Transverse colon (tissue), 4 donors: ENCODE results near the gene BICD1. TPM values are rescaled to one million over a fixed set of nuclear protein-coding genes. Genes with fewer than 3 reads are reported as not detected.

ENCODE experiments used
- DNase-seq: peaks from one replicate; pipeline ENCODE4 v3.0.0-alpha.2; 2019
- H3K27ac ChIP-seq, 4 donors: fragments of 200-600 bp; sonication (generic); 2 replicates each; pipeline ENCODE4 v1.5.1; 2016 to 2018; ENCODE audit warnings: inconsistent platforms in 4 of 4
- H3K27me3 ChIP-seq: fragments of 200-600 bp; sonication (generic); 2 replicates; pipeline ENCODE4 v1.5.1; 2017; ENCODE audit warnings: inconsistent platforms
- H3K36me3 ChIP-seq, 4 donors: fragments of 200-600 bp; sonication (generic); 2 replicates each; pipeline ENCODE4 v1.5.1; 2017 to 2019; ENCODE audit warnings: inconsistent platforms in 4 of 4
- H3K4me1 ChIP-seq, 4 donors: fragments of 200-600 bp; sonication (generic); 2 replicates each; pipeline ENCODE4 v1.5.1; 2017 to 2020; ENCODE audit warnings: inconsistent platforms in 4 of 4
- H3K4me3 ChIP-seq, 4 donors: fragments of 200-600 bp; sonication (generic); 1 replicate in 1 of 4; 2 replicates in 3 of 4; pipeline versions ENCODE4 v1.5.1 to v1.6.1; 2017 to 2019; ENCODE audit warnings: inconsistent platforms in 4 of 4
- H3K9me3 ChIP-seq, 2 donors: fragments of 200-600 bp; sonication (generic); 2 replicates each; pipeline ENCODE4 v1.5.1; 2017 to 2019; ENCODE audit warnings: inconsistent platforms in 2 of 2
- EP300 ChIP-seq: sonication (generic); formaldehyde crosslinking; IDR thresholded peaks from one replicate; pipeline ENCODE4 v1.6.1; 2017; ENCODE audit warnings: antibody characterized with exemption, low read depth
- POLR2A ChIP-seq: fragments of 450-650 bp; IDR thresholded peaks from one replicate; pipeline ENCODE4 v1.6.1; 2016; ENCODE audit warnings: antibody characterized with exemption, mild to moderate bottlenecking, moderate library complexity
- POLR2AphosphoS5 ChIP-seq, 3 donors: sonication (generic); formaldehyde crosslinking; IDR thresholded peaks; one replicate each; pipeline ENCODE4 v1.6.1; 2016; ENCODE audit warnings: antibody characterized with exemption in 3 of 3
- WGBS, 2 donors: methylation state at CpG; one replicate each; pipeline ENCODE4 v1.1.5; 2018; ENCODE audit warnings: low coverage in 1 of 2; 5-methylcytosine and 5-hydroxymethylcytosine counted together
- in situ Hi-C, 4 donors: fragments of 200-750 bp; cut with MboI; loops; one replicate each; pipeline versions ENCODE4 v1.15.0 to v1.15.1; 2017; ENCODE audit warnings: low sequenced_read_pairs in 3 of 4, low pct_ligation_motif_present in 1 of 4, low pct_unique_long_range_greater_than_20kb in 1 of 4
- intact Hi-C: fragments of 100-400 bp; cut with DNase I; formaldehyde crosslinking; loops from one replicate; pipeline ENCODE4 v1.15.1; 2023; ENCODE audit warnings: low total_unique reads
- total RNA-seq, 4 donors: library from RNA; depleted of rRNA; stranded (reverse); fragments of >200 nt; gene quantifications; one replicate each; pipeline ENCODE4 v1.1.0, GENCODE V29; 2016
- TF ChIP-seq, protein P1 (sequence below), 5 experiments: fragments of 200-600 bp in 3 of 5; fragments of 450-650 bp in 2 of 5; sonication (generic) in 3 of 5; IDR thresholded peaks; 1 replicate in 2 of 5; 2 replicates in 3 of 5; pipeline ENCODE4 v1.5.1; 2016 to 2017; ENCODE audit warnings: antibody characterized with exemption in 5 of 5, inconsistent platforms in 3 of 5, mild to moderate bottlenecking in 2 of 5, moderate library complexity in 1 of 5

BICD1 gene
- total RNA-seq, 4 donors from 2014 or later, result 0.75 to 27.7 (median 5.2) TPM

DNA sequence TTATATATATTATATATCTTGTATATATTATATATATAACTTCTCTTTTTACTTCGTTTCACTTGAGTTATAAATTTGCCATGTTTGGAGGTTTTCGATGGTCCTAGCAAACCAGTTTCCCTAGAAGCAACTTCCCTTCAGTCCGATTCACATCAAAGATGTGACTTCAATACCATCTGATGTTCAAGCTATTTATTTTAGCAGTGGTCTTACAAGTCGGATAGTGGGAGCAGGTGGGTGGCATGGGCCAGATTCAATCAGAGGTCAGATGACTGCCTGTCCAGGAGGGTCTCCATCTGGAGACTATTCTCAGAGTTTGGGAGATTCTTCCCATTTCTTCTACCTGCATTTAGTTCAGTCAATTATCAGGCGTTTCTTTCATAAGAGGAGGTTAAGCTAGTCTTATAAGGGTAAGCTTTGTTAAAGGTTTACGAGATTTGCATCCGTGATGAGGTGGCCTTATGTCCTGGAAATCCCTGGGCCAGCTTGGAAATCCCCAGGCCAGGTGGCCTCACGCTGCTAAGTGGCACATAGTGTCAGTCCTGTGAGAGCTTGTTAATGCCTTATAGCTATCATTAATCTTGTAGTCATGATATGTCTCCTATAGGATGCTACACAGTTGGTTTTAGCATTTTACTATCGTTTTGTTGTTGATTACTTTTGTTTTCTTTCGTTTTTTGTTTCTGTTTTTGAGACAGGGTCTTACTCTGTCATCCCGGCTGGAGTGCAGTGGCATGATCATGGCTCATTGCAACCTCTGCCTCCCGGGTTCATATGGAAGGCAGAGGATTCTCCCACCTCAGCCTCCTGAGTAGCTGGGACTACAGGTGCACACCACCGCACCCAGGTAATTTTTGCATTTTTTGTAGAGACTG, 145.8 kb downstream of the BICD1 start:
- no peak overlapping the region for H3K27ac ChIP-seq
- no peak for DNase-seq
- intact Hi-C loops, result no loop called here
- no peaks in the 10 kb centered on the region for H3K27me3 ChIP-seq
- in situ Hi-C loops, result no loop called here
- no peaks in the 10 kb centered on the region for H3K9me3 ChIP-seq
- TF ChIP-seq, protein P1, sequence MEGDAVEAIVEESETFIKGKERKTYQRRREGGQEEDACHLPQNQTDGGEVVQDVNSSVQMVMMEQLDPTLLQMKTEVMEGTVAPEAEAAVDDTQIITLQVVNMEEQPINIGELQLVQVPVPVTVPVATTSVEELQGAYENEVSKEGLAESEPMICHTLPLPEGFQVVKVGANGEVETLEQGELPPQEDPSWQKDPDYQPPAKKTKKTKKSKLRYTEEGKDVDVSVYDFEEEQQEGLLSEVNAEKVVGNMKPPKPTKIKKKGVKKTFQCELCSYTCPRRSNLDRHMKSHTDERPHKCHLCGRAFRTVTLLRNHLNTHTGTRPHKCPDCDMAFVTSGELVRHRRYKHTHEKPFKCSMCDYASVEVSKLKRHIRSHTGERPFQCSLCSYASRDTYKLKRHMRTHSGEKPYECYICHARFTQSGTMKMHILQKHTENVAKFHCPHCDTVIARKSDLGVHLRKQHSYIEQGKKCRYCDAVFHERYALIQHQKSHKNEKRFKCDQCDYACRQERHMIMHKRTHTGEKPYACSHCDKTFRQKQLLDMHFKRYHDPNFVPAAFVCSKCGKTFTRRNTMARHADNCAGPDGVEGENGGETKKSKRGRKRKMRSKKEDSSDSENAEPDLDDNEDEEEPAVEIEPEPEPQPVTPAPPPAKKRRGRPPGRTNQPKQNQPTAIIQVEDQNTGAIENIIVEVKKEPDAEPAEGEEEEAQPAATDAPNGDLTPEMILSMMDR (IDR thresholded peaks at IDR 0.05), result no peak
- no peak for TF ChIP-seq EP300
- no peak for TF ChIP-seq POLR2A
- TF ChIP-seq POLR2AphosphoS5 (IDR thresholded peaks at IDR 0.05), result no peak
- H3K4me3 ChIP-seq, result no peak overlapping the region
- WGBS, 2 donors, result 75 to 86% methylated on average over 7 to 13 of the region's 13 CpGs
- no peaks in the 10 kb centered on the region for H3K4me1 ChIP-seq
- H3K36me3 ChIP-seq, result no peaks in the 10 kb centered on the region

DNA sequence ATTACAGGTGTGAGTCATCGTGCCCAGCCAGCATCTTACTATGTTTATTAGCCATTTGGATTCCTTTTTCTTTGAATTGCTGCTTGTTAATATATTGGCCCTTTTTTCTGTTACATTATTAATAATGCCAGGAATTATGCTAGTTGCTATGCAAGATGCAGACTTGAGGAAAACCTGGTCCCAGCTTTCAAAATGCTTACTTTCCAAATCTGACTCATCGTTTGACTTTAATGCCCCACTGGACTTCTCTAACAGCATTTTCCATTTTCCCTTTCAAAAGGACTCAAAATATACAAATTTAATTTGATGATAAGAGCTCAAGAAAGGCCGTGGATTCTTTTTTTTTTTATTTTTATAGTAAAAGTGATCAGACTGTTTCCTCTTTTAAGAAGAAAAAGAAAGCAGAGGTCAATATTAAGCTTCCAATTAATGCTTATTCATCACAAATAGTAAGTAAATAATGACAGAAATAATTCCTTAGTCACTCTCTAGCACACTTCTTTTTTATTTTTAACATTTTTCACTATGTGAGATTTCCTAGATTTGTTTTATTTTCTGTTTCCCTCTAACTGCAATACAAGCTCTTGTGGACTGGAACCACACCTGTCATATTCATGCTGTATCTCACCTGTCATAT, 146.6 kb downstream of the BICD1 start:
- 68 to 81% methylated on average over 3 of the region's 3 CpGs for WGBS, 2 donors
- H3K27ac ChIP-seq, result no peak overlapping the region
- intact Hi-C loops, result no loop called here
- no peak overlapping the region for H3K4me3 ChIP-seq
- in situ Hi-C loops, result no loop called here
- no peaks in the 10 kb centered on the region for H3K27me3 ChIP-seq
- no peaks in the 10 kb centered on the region for H3K36me3 ChIP-seq
- TF ChIP-seq POLR2A, result no peak
- TF ChIP-seq EP300, result no peak
- TF ChIP-seq POLR2AphosphoS5 (IDR thresholded peaks at IDR 0.05), result no peak
- TF ChIP-seq, protein P1 (IDR thresholded peaks at IDR 0.05), result no peak
- no peaks in the 10 kb centered on the region for H3K4me1 ChIP-seq
- no peaks in the 10 kb centered on the region for H3K9me3 ChIP-seq
- DNase-seq, result no peak

DNA sequence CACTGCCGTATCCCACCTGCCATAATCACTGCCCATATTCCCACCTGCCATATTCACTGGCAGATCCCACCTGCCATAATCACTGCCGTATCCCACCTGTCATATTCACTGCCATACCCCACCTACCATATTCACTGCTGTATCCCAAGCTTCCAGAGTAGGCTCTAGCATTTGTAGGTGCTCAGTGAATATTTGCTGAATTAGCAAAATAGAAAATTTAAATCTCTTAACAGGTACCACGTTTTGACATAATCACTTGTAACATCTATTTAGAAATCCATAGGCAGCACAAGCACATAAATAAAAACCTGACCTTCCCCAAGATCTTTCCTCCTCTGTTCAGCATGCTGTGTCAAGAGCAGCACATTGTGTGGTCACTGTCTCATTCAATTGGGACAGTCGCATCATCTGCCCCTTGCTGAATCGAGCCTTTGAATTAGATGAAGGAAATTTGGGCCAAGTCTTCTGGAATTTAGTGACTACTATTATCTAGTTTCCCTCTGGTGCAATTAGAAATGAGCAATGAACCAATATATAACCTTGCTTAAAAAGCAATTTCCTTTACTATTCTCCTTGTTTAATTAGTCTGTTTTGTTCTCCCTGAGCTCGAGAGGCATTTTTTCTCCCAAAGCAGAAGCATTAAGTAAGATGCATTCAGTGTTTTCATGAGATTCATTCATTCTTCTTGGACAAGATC, 147.8 kb downstream of the BICD1 start:
- 91 to 94% methylated on average over 6 of the region's 6 CpGs for WGBS, 2 donors
- H3K4me1 ChIP-seq, result no peaks in the 10 kb centered on the region
- no peaks in the 10 kb centered on the region for H3K36me3 ChIP-seq
- H3K9me3 ChIP-seq, result no peaks in the 10 kb centered on the region
- TF ChIP-seq, protein P1 (IDR thresholded peaks at IDR 0.05), result no peak
- TF ChIP-seq POLR2A (no peak), EP300 (no peak), POLR2AphosphoS5 (IDR thresholded peaks at IDR 0.05) (no peak)
- in situ Hi-C loops (no loop called here), intact Hi-C loops (no loop called here)
- no peak overlapping the region for H3K27ac ChIP-seq
- no peaks in the 10 kb centered on the region for H3K27me3 ChIP-seq
- no peak overlapping the region for H3K4me3 ChIP-seq
- DNase-seq, result no peak

DNA sequence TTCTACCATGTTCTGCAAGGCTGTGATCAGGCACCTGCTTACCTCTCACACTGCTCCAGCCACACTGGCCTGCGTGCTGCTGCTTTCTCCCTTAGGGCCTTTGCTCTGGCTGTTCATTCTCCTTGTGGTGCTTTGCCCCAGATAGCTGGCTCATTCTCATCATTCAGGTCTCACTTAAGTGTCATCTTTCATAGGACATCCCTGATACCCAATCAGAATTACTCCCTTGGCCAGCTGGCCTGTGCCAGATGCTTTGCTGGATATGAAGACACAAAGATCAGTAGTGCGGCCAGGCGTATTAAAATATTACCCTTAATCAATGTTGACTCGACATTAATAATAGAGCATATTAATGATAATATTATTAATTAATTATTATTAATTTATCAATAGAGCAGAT, 148.9 kb downstream of the BICD1 start:
- intact Hi-C loops (no loop called here), in situ Hi-C loops (no loop called here)
- WGBS, 2 donors, result 95 to 100% methylated on average over 3 to 4 of the region's 4 CpGs

More for the DNA sequence above, 148.9 kb downstream of the BICD1 start:
- TF ChIP-seq POLR2A (no peak), EP300 (no peak), POLR2AphosphoS5 (IDR thresholded peaks at IDR 0.05) (no peak)
- TF ChIP-seq, protein P1 (IDR thresholded peaks at IDR 0.05), result no peak
- DNase-seq, result no peak
- Histone ChIP-seq H3K4me1 (no peaks in the 10 kb centered on the region), H3K4me3 (no peak overlapping the region), H3K36me3 (no peaks in the 10 kb centered on the region), H3K9me3 (no peaks in the 10 kb centered on the region), H3K27me3 (no peaks in the 10 kb centered on the region), H3K27ac (no peak overlapping the region)
